ENCODE measurements around the gene OCSTAMP.
A peak's percentile ranks its signal among the peaks of the same experiment; 100 is the strongest.

Gene OCSTAMP, protein sequence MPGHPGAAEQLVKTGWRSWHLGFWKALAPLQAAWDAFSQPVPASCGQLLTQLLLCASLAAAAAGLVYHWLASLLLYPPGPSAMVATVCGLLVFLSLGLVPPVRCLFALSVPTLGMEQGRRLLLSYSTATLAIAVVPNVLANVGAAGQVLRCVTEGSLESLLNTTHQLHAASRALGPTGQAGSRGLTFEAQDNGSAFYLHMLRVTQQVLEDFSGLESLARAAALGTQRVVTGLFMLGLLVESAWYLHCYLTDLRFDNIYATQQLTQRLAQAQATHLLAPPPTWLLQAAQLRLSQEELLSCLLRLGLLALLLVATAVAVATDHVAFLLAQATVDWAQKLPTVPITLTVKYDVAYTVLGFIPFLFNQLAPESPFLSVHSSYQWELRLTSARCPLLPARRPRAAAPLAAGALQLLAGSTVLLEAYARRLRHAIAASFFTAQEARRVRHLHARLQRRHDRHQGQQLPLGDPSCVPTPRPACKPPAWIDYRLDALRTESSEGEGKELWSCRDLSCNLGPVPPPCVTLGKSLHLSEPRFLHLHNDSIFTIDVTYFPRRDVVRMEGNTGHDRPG

DNA sequence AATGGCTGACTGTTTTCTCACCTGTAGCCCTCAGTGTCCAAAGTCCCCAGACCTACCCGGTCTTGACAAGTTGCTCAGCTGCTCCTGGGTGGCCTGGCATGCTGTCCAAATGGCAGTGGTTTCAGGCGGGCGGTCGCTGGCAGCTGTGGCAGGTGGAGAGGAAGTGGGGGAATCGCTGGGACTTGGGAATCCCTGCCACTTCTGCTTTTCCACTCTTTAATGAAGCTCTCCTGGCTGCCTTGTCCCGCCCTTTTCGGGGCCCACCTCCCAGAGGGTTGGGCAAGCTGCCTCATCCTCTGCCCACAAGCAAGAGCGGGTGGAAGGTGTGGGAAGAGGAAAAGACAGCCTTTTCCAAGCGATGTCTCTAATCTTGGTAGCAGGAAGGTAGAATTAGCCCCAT lies at the start of gene OCSTAMP:
TSS of gene OCSTAMP (minus strand) at position 194 of the 400 bp plus-strand sequence. CDS start at position 100, 94 bp downstream.
- DNase-seq: no peak

DNA sequence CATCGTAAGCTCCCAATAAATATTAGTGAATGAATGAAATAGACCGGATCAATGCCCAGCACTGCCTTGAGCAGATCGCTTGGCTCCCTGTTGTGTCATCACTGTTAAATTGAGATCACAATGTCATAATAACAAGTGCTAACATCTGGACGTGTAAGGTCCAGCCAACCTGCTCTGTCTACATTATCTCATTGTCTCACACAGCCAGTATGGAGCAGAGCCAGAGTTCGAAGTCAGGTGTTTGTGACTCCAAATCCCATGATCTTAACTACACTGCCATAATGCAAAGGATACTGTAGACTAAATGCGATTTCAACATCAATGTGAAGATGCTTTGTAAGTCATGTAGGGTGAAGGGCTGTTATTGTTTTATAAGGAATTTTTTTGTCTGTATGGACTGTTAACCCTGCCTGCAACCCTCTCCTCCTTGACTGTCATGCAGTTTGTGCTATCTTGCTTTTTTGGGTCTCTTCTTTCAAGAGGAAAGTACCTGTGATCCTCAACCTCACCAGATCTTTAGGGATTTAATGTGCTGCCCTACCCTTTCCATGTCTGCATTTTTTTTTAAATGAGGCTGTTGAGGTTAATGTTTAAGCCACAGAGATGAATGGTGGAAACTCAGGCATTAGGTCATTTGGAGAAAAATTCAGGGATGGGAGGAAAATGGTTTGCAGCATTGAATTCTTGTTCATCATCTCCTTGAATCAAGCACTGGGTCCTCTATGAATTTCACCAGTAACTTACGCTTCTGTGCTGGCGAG lies 49.0 kb upstream of the OCSTAMP start:
- DNase-seq: no peak

DNA sequence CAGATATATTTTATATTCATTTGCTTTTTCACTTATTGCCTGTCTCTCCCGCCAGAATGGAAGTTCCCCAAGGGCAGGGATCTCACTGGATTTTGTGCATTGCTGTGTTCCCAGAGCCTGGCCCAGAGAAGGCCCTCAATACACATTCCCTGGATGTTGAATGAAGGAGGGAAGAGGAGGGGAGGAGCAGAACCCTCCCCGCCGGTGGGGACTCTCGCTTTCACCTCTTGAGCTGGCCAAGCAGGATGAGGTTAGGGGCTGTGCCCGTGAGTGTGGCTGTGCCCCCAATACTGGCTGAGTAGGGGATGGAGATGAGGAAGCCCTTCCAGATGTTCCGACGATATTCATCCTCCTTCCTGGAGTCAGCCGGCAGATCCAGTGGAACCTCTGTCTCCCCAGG lies 45.5 kb upstream of the OCSTAMP start:
- no peak for DNase-seq

DNA sequence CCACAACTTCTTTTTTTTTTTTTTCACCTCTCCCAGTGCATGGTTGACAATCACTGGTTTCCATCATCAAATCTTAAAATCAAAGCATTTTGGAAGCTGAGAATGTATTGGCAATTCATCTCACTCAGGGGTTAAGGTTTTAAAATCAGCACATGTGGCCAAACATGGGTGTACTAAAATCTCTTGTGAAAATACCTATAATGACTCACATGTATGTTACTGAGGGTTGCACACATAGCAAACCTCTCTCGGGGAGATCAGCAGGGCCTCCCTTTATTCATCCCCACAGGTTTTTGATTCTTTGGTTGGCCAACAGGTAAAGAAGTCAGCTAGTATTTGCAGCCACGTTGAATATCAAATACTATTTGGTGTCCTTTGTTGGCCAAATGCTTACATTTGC lies 44.3 kb upstream of the OCSTAMP start:
- DNase-seq: no peak

DNA sequence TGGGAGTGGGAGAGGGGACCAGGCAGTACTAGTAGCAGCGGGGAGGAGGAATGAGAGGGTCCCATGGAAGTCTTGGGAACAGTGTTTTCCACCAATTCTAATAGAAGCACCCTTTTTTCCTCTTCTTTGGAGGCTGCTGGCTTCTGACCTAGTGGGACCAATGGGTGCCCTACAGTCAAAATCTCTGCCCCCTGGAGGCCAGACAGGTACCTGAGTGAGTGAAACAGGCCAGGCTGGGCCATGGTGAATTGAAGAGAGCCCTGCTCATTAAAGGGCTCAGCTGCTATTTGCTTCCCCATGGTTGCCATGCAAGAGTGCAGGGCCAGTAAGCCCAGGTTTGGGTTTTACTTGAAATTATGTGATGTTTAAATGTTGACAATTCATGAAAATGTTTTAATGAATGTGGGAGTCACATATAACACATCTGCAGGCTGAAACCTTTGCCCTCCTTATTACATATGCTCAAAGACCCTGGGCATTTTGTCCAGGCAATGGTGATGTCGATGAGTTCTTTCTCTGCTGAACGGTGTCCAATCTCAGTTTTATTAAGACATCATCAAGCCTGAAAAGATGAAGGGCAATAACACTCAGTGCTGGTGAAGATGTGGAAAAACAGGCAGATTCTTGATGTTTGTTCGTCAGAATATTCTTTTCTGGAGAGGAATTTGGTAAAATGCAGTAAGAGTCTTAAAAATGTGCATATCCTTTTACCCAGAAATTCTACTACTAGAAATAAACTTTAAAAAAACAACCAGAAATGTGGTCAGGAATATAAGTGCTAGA lies 42.3 kb upstream of the OCSTAMP start:
- DNase-seq: no peak

DNA sequence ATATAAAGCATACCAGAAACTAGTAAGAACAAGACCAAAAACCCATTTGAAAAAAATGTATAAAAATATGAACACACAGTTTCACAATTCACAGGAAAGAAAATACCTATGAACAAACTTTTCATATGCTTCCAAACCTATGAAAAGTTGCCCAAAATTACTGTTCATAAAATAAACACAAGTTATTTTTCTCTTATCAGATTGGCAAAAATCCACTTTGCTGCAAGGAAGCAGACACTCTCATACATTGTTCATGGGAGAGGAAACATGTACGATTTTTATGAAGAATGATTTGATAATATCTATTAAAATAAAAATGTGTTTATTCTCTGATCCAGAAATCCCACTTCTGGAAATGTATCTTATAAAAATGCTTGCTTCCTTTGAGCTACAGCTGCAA lies 40.0 kb upstream of the OCSTAMP start:
- DNase-seq: no peak

DNA sequence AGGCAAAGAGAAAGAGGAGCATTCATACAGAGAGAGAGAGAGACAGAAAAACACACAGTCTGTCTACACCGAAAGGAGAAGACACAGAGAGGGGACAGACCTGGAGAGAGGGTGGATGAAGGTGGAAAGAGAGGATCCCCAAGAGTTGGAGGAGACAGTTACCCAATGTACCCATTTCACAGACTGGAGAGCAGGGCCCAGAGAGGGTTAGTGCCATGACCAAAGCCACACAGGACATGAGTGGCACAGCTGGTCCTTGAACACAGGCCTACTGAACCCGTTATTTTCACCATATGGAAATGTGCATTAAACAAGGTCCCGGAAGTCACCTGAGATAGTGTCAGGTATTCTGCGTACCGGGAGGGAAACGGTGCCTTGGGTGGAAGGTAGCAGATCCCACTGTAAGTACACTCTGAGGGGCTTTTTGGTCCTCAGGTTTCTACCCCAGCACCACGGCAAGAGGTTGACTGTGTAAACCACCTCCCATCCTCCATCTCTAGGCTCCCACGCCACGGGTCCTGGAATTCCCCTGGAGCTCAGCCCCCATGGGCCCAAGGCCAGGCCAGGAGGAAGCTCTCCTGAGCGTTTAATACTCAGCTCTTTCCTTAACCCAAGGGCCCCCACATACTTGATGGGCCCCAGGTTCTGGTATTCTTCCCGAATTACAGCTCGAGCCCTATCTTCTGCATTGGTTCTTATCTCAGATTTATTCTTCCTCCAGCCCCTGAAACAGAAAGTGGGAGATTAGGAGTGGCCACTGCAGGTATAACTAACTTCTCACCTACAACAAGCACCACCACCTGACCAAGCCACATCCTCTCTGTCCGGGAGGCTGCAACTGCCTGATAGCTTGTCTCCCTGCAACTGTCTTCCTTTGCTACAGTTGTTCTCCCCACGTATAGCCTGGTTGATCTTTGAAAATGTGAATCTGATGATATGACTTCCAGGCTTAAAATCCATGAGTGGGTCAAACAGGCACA lies 38.4 kb upstream of the OCSTAMP start:
- peak; percentile 4 for DNase-seq

DNA sequence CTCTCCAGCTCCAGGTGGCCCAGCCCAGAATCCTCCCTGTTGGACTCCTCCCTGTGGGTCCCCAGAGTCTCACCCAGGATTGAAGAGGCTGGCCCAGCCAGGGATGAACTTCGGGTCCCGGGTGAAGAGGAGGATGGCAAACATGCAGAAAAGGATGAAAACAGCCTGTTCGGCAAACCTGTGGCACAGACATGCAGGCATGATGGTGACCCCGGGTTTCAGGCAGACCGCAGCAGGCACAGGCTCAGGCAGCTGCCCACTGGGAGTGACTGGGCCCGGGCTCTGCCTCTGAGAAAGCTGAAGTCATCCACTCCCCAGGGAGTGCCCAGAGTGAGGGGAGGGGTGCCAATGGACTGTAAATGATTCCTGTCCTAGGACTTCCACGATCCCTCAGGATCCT lies 37.5 kb upstream of the OCSTAMP start:
- DNase-seq: no peak

DNA sequence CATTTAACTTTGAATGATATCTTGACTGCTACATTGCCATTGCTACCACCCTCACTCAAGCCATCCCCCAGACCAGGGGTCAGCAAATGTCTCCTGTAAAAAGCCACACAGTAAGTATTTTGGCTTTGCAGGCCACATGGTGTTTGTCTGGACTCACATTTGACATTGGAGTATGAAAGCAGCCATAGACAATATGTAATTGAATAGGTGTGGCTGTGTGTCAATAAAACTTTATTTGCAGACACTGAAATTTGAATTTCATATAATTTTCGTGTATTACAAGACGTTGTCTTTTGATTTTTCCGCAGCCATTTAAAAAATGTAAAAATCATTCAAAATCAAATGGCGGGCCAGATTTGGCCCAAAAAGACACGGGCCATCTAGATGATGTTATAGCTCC lies 36.3 kb upstream of the OCSTAMP start:
- DNase-seq: no peak

DNA sequence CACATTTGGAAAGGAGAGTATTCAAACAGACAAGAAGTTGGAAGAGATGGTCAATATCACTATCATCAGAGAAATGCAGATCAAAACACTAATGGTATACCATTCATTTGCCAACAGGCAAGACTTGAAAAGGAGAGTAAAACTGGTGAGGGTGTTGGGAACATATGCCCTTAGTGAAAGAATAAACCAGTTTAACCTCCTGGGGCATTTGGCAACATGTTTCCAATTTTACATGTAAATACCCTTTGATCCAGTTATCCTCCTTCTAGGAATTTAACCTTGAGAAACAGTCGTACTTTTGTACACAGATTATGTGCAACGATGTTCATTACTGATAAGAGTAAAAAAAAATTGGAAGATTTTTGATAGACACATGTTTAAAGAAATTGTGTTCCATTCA lies 34.1 kb upstream of the OCSTAMP start:
- no peak for DNase-seq

DNA sequence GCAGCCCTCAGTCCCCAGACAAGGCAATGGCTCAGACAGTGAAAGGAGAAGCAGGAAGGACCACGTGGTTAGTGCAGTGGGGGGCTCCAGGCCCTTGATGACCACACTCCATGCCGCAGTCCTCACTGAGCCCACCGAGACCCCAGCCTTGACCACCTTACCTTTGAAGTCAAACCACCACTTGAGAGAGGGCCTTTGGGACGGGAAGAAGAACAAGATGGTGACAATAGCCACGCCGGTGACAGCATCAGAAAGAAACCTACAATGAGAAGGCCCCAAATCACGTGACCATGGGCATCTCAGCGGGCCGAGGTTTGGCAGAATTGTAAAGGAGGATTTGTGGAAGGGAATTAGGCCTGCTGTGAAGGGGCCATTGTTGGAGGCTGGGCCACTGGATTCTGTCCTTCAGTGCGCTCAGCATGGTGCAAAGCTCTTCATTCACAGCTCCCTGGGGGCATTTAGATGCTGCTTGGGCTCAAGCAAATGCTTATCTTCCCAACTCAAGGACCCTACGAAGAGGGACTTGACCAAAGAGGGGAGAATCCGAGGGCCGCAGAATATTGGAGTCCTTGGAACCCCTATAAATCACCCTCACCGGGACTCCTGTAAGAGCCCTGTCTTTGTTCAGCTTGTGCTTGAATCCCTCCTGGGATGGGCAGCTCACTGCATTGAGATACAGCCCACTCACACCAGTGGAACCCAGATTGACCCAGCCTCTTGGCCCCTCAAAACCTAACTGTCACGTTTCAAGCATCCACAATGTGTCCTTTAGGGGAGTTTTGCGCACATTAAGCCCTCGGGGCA lies 33.2 kb upstream of the OCSTAMP start:
- no peak for DNase-seq

DNA sequence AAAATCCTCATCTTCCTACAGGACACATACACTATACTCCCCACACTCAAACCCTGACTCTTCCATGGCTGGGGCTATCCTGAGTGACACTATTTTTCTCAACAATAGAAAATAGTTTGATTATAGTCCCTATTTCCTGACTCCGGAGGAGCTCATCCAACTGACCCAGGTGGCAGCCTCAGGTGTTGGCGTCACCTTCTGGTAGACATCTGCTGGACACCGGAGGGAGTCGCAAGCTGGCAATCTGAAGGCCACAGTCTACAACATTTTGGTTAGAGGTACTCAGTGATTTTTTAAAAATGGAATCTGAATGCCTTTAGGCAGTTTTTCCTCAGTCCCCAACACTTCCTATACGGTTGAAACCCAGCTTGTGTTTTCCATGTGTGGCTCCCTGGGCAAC lies 32.2 kb upstream of the OCSTAMP start:
- DNase-seq: no peak

DNA sequence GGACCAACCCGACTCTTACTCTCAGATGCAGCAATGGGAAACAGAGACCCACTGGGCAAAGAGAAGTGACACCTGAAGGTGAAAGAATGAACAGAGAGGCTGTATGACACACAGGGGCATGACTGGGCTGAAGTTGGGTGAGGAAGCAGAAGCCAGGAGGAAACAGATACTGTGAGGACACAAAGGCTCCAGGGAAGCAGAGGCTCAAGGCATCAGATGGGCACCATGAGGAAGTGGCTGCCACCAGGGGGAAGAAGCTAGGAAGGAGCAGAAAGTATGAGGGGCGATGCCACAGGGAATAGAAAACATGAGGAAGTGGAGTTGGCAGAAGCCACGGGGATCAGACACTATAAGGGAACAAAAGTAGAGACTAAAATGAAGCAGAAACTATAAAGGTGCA lies 30.9 kb upstream of the OCSTAMP start:
- no peak for DNase-seq

DNA sequence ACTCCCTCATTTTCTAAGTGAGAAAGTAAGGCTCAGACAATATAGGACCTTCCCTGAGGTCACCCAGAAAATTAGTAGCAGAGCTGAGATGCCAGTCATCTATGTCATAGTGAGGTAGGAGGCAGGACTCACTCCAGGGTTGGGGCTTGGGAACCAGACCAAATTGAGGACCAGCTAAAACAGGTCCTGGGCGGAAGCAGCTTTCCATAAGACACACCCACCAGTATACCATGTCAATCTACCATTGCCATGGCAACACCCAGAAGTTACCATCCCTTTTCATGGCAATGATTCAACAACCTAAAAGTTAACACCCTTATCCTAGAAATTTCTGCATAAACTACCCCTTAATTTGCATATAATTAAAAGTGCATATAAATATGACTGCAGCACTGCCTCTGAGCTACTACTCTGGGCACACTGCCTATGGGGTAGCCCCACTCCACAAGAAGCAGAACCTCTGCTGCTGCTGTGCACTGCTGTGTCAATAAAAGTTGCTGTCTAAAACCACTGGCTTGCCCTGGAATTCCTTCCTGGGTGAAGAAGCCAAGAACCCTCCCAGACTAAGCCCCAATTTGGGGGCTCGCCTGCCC lies 30.3 kb upstream of the OCSTAMP start:
- DNase-seq: no peak

DNA sequence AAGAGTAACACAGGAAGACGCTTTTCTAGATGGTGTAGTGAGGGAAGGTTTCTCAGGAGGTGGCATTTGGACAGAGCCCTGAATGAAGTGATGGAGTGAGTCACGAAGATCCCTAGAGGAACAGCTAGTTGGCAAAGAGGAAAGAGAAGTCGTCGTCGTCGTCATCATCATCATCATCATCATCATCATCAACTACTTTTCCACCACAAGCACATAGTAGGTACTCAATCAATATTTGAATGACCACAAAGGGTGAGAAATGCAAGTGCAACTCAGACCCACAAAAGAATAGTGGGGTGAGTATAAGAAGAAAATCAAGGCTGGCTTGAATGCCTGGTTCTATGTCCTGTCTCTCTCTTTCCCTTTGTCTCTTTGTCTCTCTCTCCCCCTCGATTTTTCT lies 28.3 kb upstream of the OCSTAMP start:
- no peak for DNase-seq

DNA sequence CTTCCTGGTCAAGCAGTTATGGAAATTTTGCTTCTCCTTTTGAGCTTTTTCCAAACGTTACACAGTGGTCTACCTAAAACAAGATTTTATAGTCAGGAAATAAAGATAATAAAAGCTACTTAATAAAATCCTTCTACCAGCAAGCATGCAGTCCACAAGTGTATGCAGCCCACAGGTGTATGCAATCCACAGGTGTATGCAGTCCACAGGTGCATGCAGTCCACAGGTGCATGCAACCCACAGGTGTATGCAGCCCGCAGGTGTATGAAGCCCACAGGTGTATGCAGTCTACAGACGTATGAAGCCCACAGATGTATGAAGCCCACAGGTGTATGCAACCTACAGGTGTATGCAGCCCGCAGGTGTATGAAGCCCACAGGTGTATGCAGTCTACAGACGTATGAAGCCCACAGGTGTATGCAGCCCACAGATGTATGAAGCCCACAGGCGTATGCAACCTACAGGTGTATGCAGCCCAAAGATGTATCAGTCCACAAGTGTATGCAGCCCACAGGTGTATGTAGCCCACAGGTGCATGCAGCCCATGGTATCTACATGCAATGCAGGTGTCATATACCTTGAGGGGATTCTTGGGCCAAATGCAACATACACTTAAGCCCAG lies 26.4 kb upstream of the OCSTAMP start:
- DNase-seq: no peak

DNA sequence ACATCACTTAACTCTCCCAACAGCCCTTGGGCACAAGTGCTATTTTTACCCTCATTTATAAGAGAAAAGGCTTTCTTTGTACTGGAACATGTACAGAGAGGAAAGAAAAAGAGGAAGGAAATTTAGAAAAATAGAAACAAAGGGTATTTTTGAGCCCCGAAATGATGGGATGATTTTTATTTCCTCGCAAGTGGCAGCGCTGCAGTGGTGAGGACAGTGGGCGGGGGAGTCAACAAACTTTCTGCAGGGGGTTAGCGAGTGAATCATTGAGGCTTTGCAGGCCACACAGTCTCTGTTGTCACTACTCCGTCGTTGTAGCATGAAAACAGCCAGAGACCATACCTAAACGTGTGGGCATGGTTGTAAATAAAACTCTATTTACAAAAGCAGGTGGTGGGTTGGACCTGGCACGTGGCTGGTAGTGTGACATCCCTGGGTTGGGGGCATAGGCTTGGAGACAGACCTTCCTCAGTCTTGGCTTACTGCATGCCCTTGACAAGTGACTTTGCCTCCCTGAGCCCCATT lies 25.5 kb upstream of the OCSTAMP start:
- no peak for DNase-seq

DNA sequence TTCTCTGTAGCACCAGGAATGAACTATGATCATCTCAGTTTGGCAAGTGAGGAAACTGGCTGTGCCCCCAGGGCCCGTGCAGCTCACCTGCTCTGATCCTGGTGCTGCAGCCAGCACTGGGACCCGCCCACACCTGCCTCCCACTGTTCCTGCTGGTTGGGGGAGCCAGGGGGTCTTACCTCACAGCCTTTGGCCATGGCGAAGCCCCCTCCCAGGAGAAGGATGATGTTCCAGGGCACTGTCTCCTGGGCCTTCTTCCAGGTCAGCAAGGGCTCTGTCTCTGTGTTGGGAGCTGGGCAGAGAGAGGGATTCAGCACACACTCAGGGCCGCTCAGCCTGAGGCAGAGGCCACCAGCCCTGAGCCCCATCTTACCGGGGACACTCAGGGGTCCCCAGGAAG lies 24.9 kb upstream of the OCSTAMP start:
- no peak for DNase-seq

DNA sequence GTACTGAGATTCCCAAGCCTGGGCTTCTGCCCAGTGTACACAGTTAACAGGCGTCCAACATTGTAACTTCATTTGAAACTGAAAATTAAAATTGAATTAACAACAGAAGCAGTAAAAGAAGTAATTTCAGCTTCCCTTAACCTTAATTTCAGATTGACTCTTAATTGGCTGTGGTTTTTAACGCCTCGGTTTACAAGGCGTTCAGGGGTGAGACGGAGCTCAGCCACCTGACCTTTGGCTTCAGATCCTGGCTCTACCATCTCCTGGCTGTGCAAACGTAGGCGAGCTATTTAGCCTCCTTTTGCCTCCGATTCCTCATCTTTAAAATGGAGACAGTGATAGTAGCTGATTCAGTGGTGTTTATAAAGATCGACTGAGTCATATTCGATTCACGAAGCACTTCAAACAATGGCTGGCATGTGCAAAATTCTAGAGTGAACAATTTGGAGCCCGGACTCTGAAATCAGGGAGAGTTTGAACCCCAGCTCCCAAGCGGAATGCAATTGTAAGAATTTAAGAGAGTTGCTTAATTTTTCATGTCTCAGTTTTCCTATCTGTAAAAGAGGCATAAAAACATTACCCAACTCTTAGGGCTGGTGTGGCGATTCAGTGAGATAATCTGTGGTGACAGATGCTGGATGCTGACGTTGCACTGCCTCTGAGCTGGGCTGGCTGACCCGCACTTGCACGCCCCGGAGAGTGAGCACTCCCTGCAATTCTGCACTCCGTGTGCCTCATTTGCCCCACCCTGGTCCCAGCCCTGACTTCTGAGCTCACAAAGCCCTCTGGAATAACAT lies 23.5 kb upstream of the OCSTAMP start:
- no peak for DNase-seq

Data from CD4-positive, alpha-beta T cell treated with Interleukin-17A for 1 hour (primary cell).